KMS-11 (cell line): Measurements from ENCODE around the gene TWSG1.

ENCODE experiments used
- H2AFZ ChIP-seq: fragments of 200-600 bp; sonication (generic); 2 replicates; pipeline ENCODE4 v1.6.1; 2016; ENCODE audit warnings: antibody characterized with exemption, mixed run types, low read depth
- H3K27ac ChIP-seq: fragments of 200-600 bp; sonication (generic); 2 replicates; pipeline ENCODE4 v1.6.1; 2016; ENCODE audit warnings: mild to moderate bottlenecking, mixed run types
- H3K27me3 ChIP-seq: fragments of 200-600 bp; sonication (generic); 2 replicates; pipeline ENCODE4 v1.6.1; 2017; ENCODE audit warnings: mild to moderate bottlenecking, low read depth, mixed run types, moderate library complexity; ENCODE audit not compliant: insufficient read depth
- H3K36me3 ChIP-seq: fragments of 200-600 bp; sonication (generic); 2 replicates; pipeline ENCODE4 v1.6.1; 2017; ENCODE audit warnings: mild to moderate bottlenecking, mixed run types; ENCODE audit not compliant: insufficient read depth
- H3K4me1 ChIP-seq: fragments of 200-600 bp; sonication (generic); 2 replicates; pipeline ENCODE4 v1.6.1; 2016; ENCODE audit warnings: mild to moderate bottlenecking, low read depth, mixed run types; ENCODE audit not compliant: poor library complexity, severe bottlenecking
- H3K4me2 ChIP-seq: fragments of 200-600 bp; sonication (generic); 2 replicates; pipeline ENCODE4 v1.7.0; 2016; ENCODE audit warnings: mild to moderate bottlenecking, mixed run types
- H3K4me3 ChIP-seq: fragments of 200-600 bp; sonication (generic); IDR thresholded peaks from 2 replicates; pipeline ENCODE4 v1.6.1; 2017; ENCODE audit warnings: low read depth, low read length, mixed read lengths; ENCODE audit not compliant: insufficient read depth
- H3K79me2 ChIP-seq: fragments of 200-600 bp; sonication (generic); 2 replicates; pipeline ENCODE4 v1.6.1; 2016; ENCODE audit warnings: low read depth, mixed run types; ENCODE audit not compliant: insufficient read depth
- H3K9ac ChIP-seq: fragments of 200-600 bp; sonication (generic); 2 replicates; pipeline ENCODE4 v1.6.1; 2016; ENCODE audit warnings: mild to moderate bottlenecking, mixed run types
- H4K20me1 ChIP-seq: fragments of 200-600 bp; sonication (generic); 2 replicates; pipeline ENCODE4 v1.6.1; 2016; ENCODE audit warnings: mild to moderate bottlenecking, mixed run types; ENCODE audit not compliant: insufficient read depth
- CTCF ChIP-seq: fragments of 200-600 bp; sonication (generic); conservative IDR thresholded peaks from 2 replicates; pipeline ENCODE4 v1.6.1; 2017; ENCODE audit warnings: low read depth, mild to moderate bottlenecking, antibody characterized with exemption, low read length, moderate library complexity, mixed read lengths

TWSG1 gene

GRCh38 chr18:9416563-9417072 is 82.0 kb downstream of the TWSG1 start:
- no peak overlapping the region for H3K4me2 ChIP-seq

GRCh38 chr18:9417073-9417851 is 82.7 kb downstream of the TWSG1 start:
- H3K36me3 ChIP-seq = no peaks in the 10 kb centered on the region
- no peak overlapping the region for H3K27ac ChIP-seq
- TF ChIP-seq CTCF = no peak
- H3K79me2 ChIP-seq = no peaks in the 10 kb centered on the region
- no peak overlapping the region for H3K9ac ChIP-seq
- H2AFZ ChIP-seq = no peak overlapping the region
- no peak overlapping the region for H3K4me3 ChIP-seq
- H3K4me1 ChIP-seq = peaks cover 20% of the 10 kb centered on the region
- no peaks in the 10 kb centered on the region for H4K20me1 ChIP-seq
- no peak overlapping the region for H3K4me2 ChIP-seq
- H3K27me3 ChIP-seq = no peaks in the 10 kb centered on the region

More at GRCh38 chr18:9416563-9417072, 82.0 kb downstream of the TWSG1 start:
- no peak for TF ChIP-seq CTCF
- H4K20me1 ChIP-seq = no peaks in the 10 kb centered on the region
- H3K36me3 ChIP-seq = no peaks in the 10 kb centered on the region
- no peak overlapping the region for H3K27ac ChIP-seq
- no peaks in the 10 kb centered on the region for H3K27me3 ChIP-seq
- H3K9ac ChIP-seq = no peak overlapping the region
- no peak overlapping the region for H3K4me3 ChIP-seq
- H3K4me1 ChIP-seq = peaks cover 20% of the 10 kb centered on the region
- H3K79me2 ChIP-seq = no peaks in the 10 kb centered on the region
- H2AFZ ChIP-seq = no peak overlapping the region

GRCh38 chr18:9418047-9418690 is 83.6 kb downstream of the TWSG1 start:
- Histone ChIP-seq H4K20me1 (no peaks in the 10 kb centered on the region), H3K36me3 (no peaks in the 10 kb centered on the region), H3K4me3 (no peak overlapping the region), H3K79me2 (no peaks in the 10 kb centered on the region), H3K4me1 (peaks cover 20% of the 10 kb centered on the region), H2AFZ (no peak overlapping the region), H3K27me3 (no peaks in the 10 kb centered on the region), H3K27ac (no peak overlapping the region), H3K4me2 (no peak overlapping the region), H3K9ac (no peak overlapping the region)
- TF ChIP-seq CTCF = no peak

GRCh38 chr18:9419956-9420631 is 85.5 kb downstream of the TWSG1 start:
- peak overlapping the region; percentile 20; the same call in 1 of the 2 replicates for H3K27ac ChIP-seq
- peaks cover 20% of the 10 kb centered on the region for H3K4me1 ChIP-seq
- peak overlapping the region; percentile 31; the same call in 1 of the 2 replicates for H3K4me2 ChIP-seq
- H3K79me2 ChIP-seq = no peaks in the 10 kb centered on the region
- H2AFZ ChIP-seq = no peak overlapping the region
- H3K27me3 ChIP-seq = no peaks in the 10 kb centered on the region
- no peak for TF ChIP-seq CTCF
- H3K9ac ChIP-seq = no peak overlapping the region
- no peaks in the 10 kb centered on the region for H4K20me1 ChIP-seq
- H3K4me3 ChIP-seq = no peak overlapping the region
- H3K36me3 ChIP-seq = no peaks in the 10 kb centered on the region
